Skeletal muscle satellite cell (primary cell): Measurements from ENCODE around the gene KRT14.
A peak's percentile ranks its signal among the peaks of the same experiment; 100 is the strongest.
"Not testable (repeated sequence)": the region's sequence is repeated elsewhere in the genome, so short reads cannot be mapped to it uniquely, and the experiment has no call there.

ENCODE experiments used
- H3K27me3 ChIP-seq: 2 replicates; pipeline ENCODE4 v1.7.0; 2013; ENCODE audit warnings: low read length; ENCODE audit not compliant: control insufficient read depth, insufficient read depth
- H3K36me3 ChIP-seq: 2 replicates; pipeline ENCODE4 v1.7.0; 2013; ENCODE audit warnings: mild to moderate bottlenecking, control low read depth, low read length; ENCODE audit not compliant: insufficient read depth
- H3K4me1 ChIP-seq: 2 replicates; pipeline ENCODE4 v1.7.0; 2013; ENCODE audit warnings: low read length; ENCODE audit not compliant: control insufficient read depth, insufficient read depth
- H3K4me2 ChIP-seq: 2 replicates; pipeline ENCODE4 v1.7.0; 2013; ENCODE audit warnings: mild to moderate bottlenecking, low read length
- H3K4me3 ChIP-seq: 2 replicates; pipeline ENCODE4 v1.7.0; 2013; ENCODE audit warnings: low read length
- H3K9ac ChIP-seq: 2 replicates; pipeline ENCODE4 v1.7.0; 2013; ENCODE audit warnings: mild to moderate bottlenecking, low read depth, low read length, moderate library complexity
- H3K9me3 ChIP-seq: replicated peaks from 2 replicates; pipeline ENCODE4 v1.7.0; 2013; ENCODE audit warnings: mild to moderate bottlenecking, control low read depth, low read length

KRT14 gene

GRCh38 chr17:41580687-41581365 is 5.9 kb downstream of the KRT14 start:
- H3K27me3 ChIP-seq, result peaks cover 67% of the 10 kb centered on the region
- no peaks in the 10 kb centered on the region for H3K36me3 ChIP-seq
- H3K4me2 ChIP-seq, result no peak overlapping the region
- no peaks in the 10 kb centered on the region for H3K9me3 ChIP-seq
- H3K9ac ChIP-seq, result no peak overlapping the region
- no peak overlapping the region for H3K4me3 ChIP-seq
- peaks cover 3% of the 10 kb centered on the region for H3K4me1 ChIP-seq

- no peak overlapping the region for H3K4me2 ChIP-seq
- peaks cover 3% of the 10 kb centered on the region for H3K4me1 ChIP-seq
- H3K9ac ChIP-seq, result no peak overlapping the region
- peaks cover 66% of the 10 kb centered on the region for H3K27me3 ChIP-seq
- H3K36me3 ChIP-seq, result no peaks in the 10 kb centered on the region
- H3K9me3 ChIP-seq, result no peaks in the 10 kb centered on the region
- no peak overlapping the region for H3K4me3 ChIP-seq
Measured at GRCh38 chr17:41580244-41580575, 6.5 kb downstream of the KRT14 start.

- peak overlapping the region; percentile 27 for H3K4me2 ChIP-seq
- no peak overlapping the region for H3K9ac ChIP-seq
- H3K36me3 ChIP-seq, result no peaks in the 10 kb centered on the region
- no peaks in the 10 kb centered on the region for H3K9me3 ChIP-seq
- H3K27me3 ChIP-seq, result peaks cover 65% of the 10 kb centered on the region
- H3K4me1 ChIP-seq, result peaks cover 3% of the 10 kb centered on the region
- no peak overlapping the region for H3K4me3 ChIP-seq
Measured at GRCh38 chr17:41579484-41580243, 7.0 kb downstream of the KRT14 start.

- H3K4me1 ChIP-seq, result peaks cover 3% of the 10 kb centered on the region
- no peaks in the 10 kb centered on the region for H3K36me3 ChIP-seq
- H3K4me3 ChIP-seq, result no peak overlapping the region
- H3K27me3 ChIP-seq, result peaks cover 60% of the 10 kb centered on the region
- no peaks in the 10 kb centered on the region for H3K9me3 ChIP-seq
- no peak overlapping the region for H3K9ac ChIP-seq
- H3K4me2 ChIP-seq, result no peak overlapping the region
Measured at GRCh38 chr17:41578971-41579370, 7.7 kb downstream of the KRT14 start.

GRCh38 chr17:41578538-41578937 is 8.2 kb downstream of the KRT14 start:
- Histone ChIP-seq H3K4me3 (no peak overlapping the region), H3K9me3 (no peaks in the 10 kb centered on the region), H3K4me2 (no peak overlapping the region), H3K36me3 (no peaks in the 10 kb centered on the region), H3K9ac (no peak overlapping the region), H3K4me1 (peaks cover 3% of the 10 kb centered on the region), H3K27me3 (peaks cover 59% of the 10 kb centered on the region)

- H3K27me3 ChIP-seq, result peaks cover 67% of the 10 kb centered on the region
- H3K9ac ChIP-seq, H3K4me1 ChIP-seq, H3K36me3 ChIP-seq, H3K9me3 ChIP-seq, H3K4me2 ChIP-seq, H3K4me3 ChIP-seq: not testable (repeated sequence)
Measured at GRCh38 chr17:41576740-41577139, 10.0 kb downstream of the KRT14 start.

- Histone ChIP-seq H3K4me1 (peaks cover 3% of the 10 kb centered on the region), H3K9ac (no peak overlapping the region), H3K4me2 (no peak overlapping the region), H3K27me3 (peaks cover 65% of the 10 kb centered on the region), H3K9me3 (no peaks in the 10 kb centered on the region), H3K4me3 (no peak overlapping the region), H3K36me3 (no peaks in the 10 kb centered on the region)
Measured at GRCh38 chr17:41575336-41575735, 11.4 kb downstream of the KRT14 start.

GRCh38 chr17:41571561-41572434 is 14.9 kb downstream of the KRT14 start, which contains the start of gene KRT9:
TSS of gene KRT9 (minus strand) at chr17:41572059. CDS start at chr17:41571992, 67 bp downstream.
- no peak within 1 kb of the TSS for H3K4me2 ChIP-seq
- H3K36me3 ChIP-seq, result no peaks in the 10 kb centered on the region
- H3K9ac ChIP-seq, result no peak within 1 kb of the TSS
- H3K9me3 ChIP-seq, result no peaks in the 10 kb centered on the region
- H3K4me1 ChIP-seq, result no peaks in the 10 kb centered on the region
- no peak within 1 kb of the TSS for H3K4me3 ChIP-seq
- H3K27me3 ChIP-seq, result peaks cover 77% of the 10 kb centered on the region

GRCh38 chr17:41567317-41567716 is 19.4 kb downstream of the KRT14 start:
- Histone ChIP-seq H3K4me3 (no peak overlapping the region), H3K36me3 (no peaks in the 10 kb centered on the region), H3K9ac (no peak overlapping the region), H3K4me2 (no peak overlapping the region), H3K9me3 (no peaks in the 10 kb centered on the region), H3K4me1 (no peaks in the 10 kb centered on the region), H3K27me3 (peaks cover 77% of the 10 kb centered on the region)

- Histone ChIP-seq H3K27me3 (peaks cover 69% of the 10 kb centered on the region), H3K36me3 (no peaks in the 10 kb centered on the region), H3K4me2 (no peak overlapping the region), H3K4me3 (no peak overlapping the region), H3K9me3 (no peaks in the 10 kb centered on the region), H3K4me1 (no peaks in the 10 kb centered on the region), H3K9ac (no peak overlapping the region)
Measured at GRCh38 chr17:41565338-41565737, 21.4 kb downstream of the KRT14 start.

- no peak overlapping the region for H3K9ac ChIP-seq
- no peak overlapping the region for H3K4me3 ChIP-seq
- no peaks in the 10 kb centered on the region for H3K36me3 ChIP-seq
- peaks cover 57% of the 10 kb centered on the region for H3K27me3 ChIP-seq
- H3K9me3 ChIP-seq, result no peaks in the 10 kb centered on the region
- H3K4me2 ChIP-seq, result no peak overlapping the region
- no peaks in the 10 kb centered on the region for H3K4me1 ChIP-seq
Measured at GRCh38 chr17:41563607-41564170, 23.0 kb downstream of the KRT14 start.
